H1 (cell line): ENCODE data around the gene ABI2. TPM values are rescaled to one million over a fixed set of nuclear protein-coding genes. Genes with fewer than 3 reads are reported as not detected.

ENCODE experiments used
- CTCF ChIA-PET: fragments of 300-600 bp; sonication (Branson Sonifier 250); formaldehyde crosslinking; loops from one replicate; lab custom pipeline; 2021; ENCODE audit not compliant: partially characterized antibody; lab: Charles Lee
- POLR2A ChIA-PET: fragments of 300-600 bp; sonication (Branson Sonifier 250); formaldehyde crosslinking; loops from one replicate; lab custom pipeline; 2021; ENCODE audit warnings: inconsistent platforms; ENCODE audit not compliant: partially characterized antibody; lab: Charles Lee
- DNase-seq, 2 experiments: peaks; one replicate each; pipeline versions ENCODE4 v3.0.0 to v3.0.0-alpha.2; 2010 to 2022; ENCODE audit warnings: low spot score in 2 of 2, low read depth in 1 of 2, mixed read lengths in 1 of 2
- FAIRE-seq: peaks from 2 replicates; lab custom pipeline; 2011; peaks lifted over from hg19 to GRCh38; lab: Jason Lieb, UNC
- H2AFZ ChIP-seq: 2 replicates; pipeline ENCODE4 v1.8.1; 2012; ENCODE audit warnings: low read length, inconsistent platforms
- H2AK5ac ChIP-seq: 2 replicates; pipeline ENCODE4 v1.6.1; 2013; ENCODE audit warnings: low read depth, low read length
- H2BK120ac ChIP-seq: replicated peaks from 2 replicates; pipeline ENCODE3; 2013; ENCODE audit warnings: low read depth, low read length, inconsistent platforms
- H2BK12ac ChIP-seq: 2 replicates; pipeline ENCODE4 v1.6.1; 2013; ENCODE audit warnings: low read depth, low read length
- H2BK15ac ChIP-seq: 2 replicates; pipeline ENCODE4 v1.6.1; 2013; ENCODE audit warnings: low read length
- H2BK20ac ChIP-seq: 2 replicates; pipeline ENCODE4 v1.6.1; 2013; ENCODE audit warnings: low read length
- H2BK5ac ChIP-seq: 2 replicates; pipeline ENCODE4 v1.6.1; 2013; ENCODE audit warnings: low read depth, low read length
- H3K14ac ChIP-seq: 2 replicates; pipeline ENCODE4 v1.6.1; 2013; ENCODE audit warnings: inconsistent platforms; ENCODE audit not compliant: insufficient read length
- H3K18ac ChIP-seq: 2 replicates; pipeline ENCODE4 v1.6.1; 2013; ENCODE audit warnings: low read length; ENCODE audit errors: extremely low read depth
- H3K23ac ChIP-seq: 2 replicates; pipeline ENCODE4 v1.6.1; 2013; ENCODE audit warnings: inconsistent platforms; ENCODE audit not compliant: insufficient read length
- H3K23me2 ChIP-seq: 2 replicates; pipeline ENCODE4 v1.6.1; 2013; ENCODE audit warnings: low read depth, low read length
- H3K27ac ChIP-seq: 2 replicates; pipeline ENCODE4 v1.6.1; 2011; ENCODE audit warnings: low read depth, low read length, inconsistent platforms
- H3K27me3 ChIP-seq, 4 experiments: replicated peaks in 1 of 4; 1 replicate in 1 of 4; 2 replicates in 3 of 4; pipeline versions ENCODE4 v1.6.1 to v1.8.1; 2011 to 2013; ENCODE audit warnings: low read length in 3 of 4, mild to moderate bottlenecking in 3 of 4, inconsistent platforms in 2 of 4, mixed read lengths in 2 of 4, moderate library complexity in 1 of 4; ENCODE audit not compliant: control insufficient read depth in 3 of 4, insufficient read depth in 3 of 4; ENCODE audit errors: extremely low read depth in 1 of 4
- H3K36me3 ChIP-seq, 4 experiments: 2 replicates each; pipeline versions ENCODE4 v1.6.1 to v1.8.1; 2011 to 2013; ENCODE audit warnings: mild to moderate bottlenecking in 4 of 4, low read length in 3 of 4, moderate library complexity in 2 of 4, control low read depth in 1 of 4, inconsistent platforms in 1 of 4; ENCODE audit not compliant: insufficient read depth in 4 of 4, control insufficient read depth in 2 of 4
- H3K4ac ChIP-seq: replicated peaks from 2 replicates; pipeline ENCODE3; 2013; ENCODE audit warnings: low read length, low read depth, mixed read lengths, inconsistent platforms; ENCODE audit not compliant: insufficient read length
- H3K4me1 ChIP-seq, 4 experiments: replicated peaks in 1 of 4; 1 replicate in 1 of 4; 2 replicates in 3 of 4; pipeline versions ENCODE4 v1.6.1 to v1.8.1; 2011 to 2013; ENCODE audit warnings: low read length in 3 of 4, inconsistent platforms in 2 of 4, mixed read lengths in 1 of 4; ENCODE audit not compliant: insufficient read depth in 4 of 4, control insufficient read depth in 3 of 4
- H3K4me2 ChIP-seq, 2 experiments: 2 replicates each; pipeline versions ENCODE4 v1.6.1 to v1.8.1; 2011 to 2013; ENCODE audit warnings: low read depth in 2 of 2, low read length in 2 of 2, control low read depth in 1 of 2, inconsistent platforms in 1 of 2, mild to moderate bottlenecking in 1 of 2; ENCODE audit not compliant: insufficient read depth in 1 of 2
- H3K4me3 ChIP-seq, 4 experiments: fragments of 200-600, 300-600 bp in 1 of 4; sonication (generic), shearing (Covaris generic), sonication (Bioruptor Twin) in 1 of 4; 2 replicates each; pipeline versions ENCODE4 v1.5.1 to v1.8.1; 2011 to 2016; ENCODE audit warnings: low read length in 4 of 4, low read depth in 3 of 4, control low read depth in 2 of 4, inconsistent platforms in 2 of 4, mild to moderate bottlenecking in 2 of 4, mixed read lengths in 1 of 4, moderate library complexity in 1 of 4; ENCODE audit not compliant: insufficient read depth in 2 of 4; ENCODE audit errors: extremely low read depth in 1 of 4
- H3K56ac ChIP-seq: replicated peaks from 2 replicates; pipeline ENCODE3; 2013; ENCODE audit warnings: low read depth, mild to moderate bottlenecking, mixed read lengths, low read length, inconsistent platforms; ENCODE audit not compliant: insufficient read length
- H3K79me1 ChIP-seq: 2 replicates; pipeline ENCODE4 v1.6.1; 2013; ENCODE audit warnings: low read depth, low read length, control low read depth
- H3K79me2 ChIP-seq, 2 experiments: 2 replicates each; pipeline versions ENCODE4 v1.6.1 to v1.8.1; 2012 to 2013; ENCODE audit warnings: low read length in 2 of 2, mild to moderate bottlenecking in 2 of 2, inconsistent platforms in 1 of 2; ENCODE audit not compliant: insufficient read depth in 2 of 2, control insufficient read depth in 1 of 2
- H3K9ac ChIP-seq, 4 experiments: replicated peaks in 1 of 4; 1 replicate in 1 of 4; 2 replicates in 3 of 4; pipeline versions ENCODE4 v1.6.1 to v1.8.1; 2011 to 2013; ENCODE audit warnings: low read depth in 3 of 4, low read length in 3 of 4, control low read depth in 2 of 4, mild to moderate bottlenecking in 2 of 4, moderate library complexity in 2 of 4, inconsistent platforms in 1 of 4; ENCODE audit errors: extremely low read depth in 1 of 4
- H3K9me3 ChIP-seq, 2 experiments: 2 replicates each; pipeline versions ENCODE4 v1.6.1 to v1.8.1; 2012 to 2013; ENCODE audit warnings: mild to moderate bottlenecking in 2 of 2, moderate library complexity in 2 of 2, control low read depth in 1 of 2, inconsistent platforms in 1 of 2, low read depth in 1 of 2, low read length in 1 of 2, mixed read lengths in 1 of 2; ENCODE audit not compliant: insufficient read depth in 2 of 2
- H4K20me1 ChIP-seq, 2 experiments: replicated peaks in 1 of 2; 2 replicates each; pipeline versions ENCODE3 to v1.8.1; 2011 to 2013; ENCODE audit warnings: inconsistent platforms in 2 of 2, low read length in 2 of 2, mild to moderate bottlenecking in 1 of 2; ENCODE audit not compliant: insufficient read depth in 2 of 2, control insufficient read depth in 1 of 2
- H4K5ac ChIP-seq: 2 replicates; pipeline ENCODE4 v1.6.1; 2013; ENCODE audit warnings: low read length, low read depth, mixed read lengths, inconsistent platforms; ENCODE audit not compliant: insufficient read length
- H4K8ac ChIP-seq: 2 replicates; pipeline ENCODE4 v1.8.0; 2013; ENCODE audit warnings: mild to moderate bottlenecking, moderate library complexity, low read length, inconsistent platforms; ENCODE audit not compliant: insufficient read depth; ENCODE audit errors: extremely low read depth
- H4K91ac ChIP-seq: replicated peaks from 2 replicates; pipeline ENCODE3; 2013; ENCODE audit warnings: low read length, mixed read lengths, inconsistent platforms; ENCODE audit not compliant: insufficient read length
- CTBP2 ChIP-seq: IDR thresholded peaks from 2 replicates; pipeline ENCODE4 v1.7.0; 2011; ENCODE audit warnings: borderline replicate concordance, mild to moderate bottlenecking, moderate library complexity, mixed read lengths, low read length; ENCODE audit not compliant: insufficient read depth, insufficient read length
- EP300 ChIP-seq, 2 experiments: IDR thresholded peaks; 1 replicate in 1 of 2; 2 replicates in 1 of 2; pipeline ENCODE4 v1.6.1; 2011 to 2012; ENCODE audit warnings: low read depth in 2 of 2, low read length in 2 of 2, mild to moderate bottlenecking in 2 of 2, borderline replicate concordance in 1 of 2, inconsistent platforms in 1 of 2, moderate library complexity in 1 of 2
- GTF2F1 ChIP-seq: IDR thresholded peaks from 2 replicates; pipeline ENCODE4 v1.6.1; 2012; ENCODE audit warnings: low read depth, low read length, improper control_type of control experiment, borderline replicate concordance
- PHF8 ChIP-seq: fragments of 200-600 bp; sonication (generic); conservative IDR thresholded peaks from 2 replicates; pipeline ENCODE4 v1.7.1; 2012; ENCODE audit warnings: low read depth, mild to moderate bottlenecking, inconsistent platforms, low read length, moderate library complexity
- TAF1 ChIP-seq: IDR thresholded peaks from 2 replicates; pipeline ENCODE4 v1.6.1; 2011; ENCODE audit warnings: mild to moderate bottlenecking, low read depth, low read length
- WGBS, 2 experiments: shearing (Covaris generic) in 1 of 2; methylation state at CpG; one replicate each; pipeline versions ENCODE4 v1.1.6 to v1.1.7; 2013 to 2015; ENCODE audit warnings: low lambda C conversion rate in 2 of 2, mixed read lengths in 2 of 2, inconsistent platforms in 1 of 2, low coverage in 1 of 2, missing lambda C conversion rate in 1 of 2; ENCODE audit not compliant: insufficient replicate concordance in 2 of 2, insufficient coverage in 1 of 2, insufficient read length in 1 of 2; ENCODE audit errors: extremely low coverage in 1 of 2, missing lambda C conversion rate in 1 of 2; 5-methylcytosine and 5-hydroxymethylcytosine counted together
- polyA plus RNA-seq, 7 experiments: library from polyadenylated mRNA; depleted of rRNA in 3 of 7; stranded (reverse) in 5 of 7; unstranded in 2 of 7; fragments of >200 nt in 5 of 7; fragments of 200-250 nt in 2 of 7; gene quantifications; 1 replicate in 5 of 7; 2 replicates in 1 of 7; 4 replicates in 1 of 7; pipeline versions ENCODE4 v1.2.1 to v1.2.3, GENCODE V29; 2011 to 2013; ENCODE audit warnings: missing spikeins in 2 of 7, mixed read lengths in 2 of 7
- total RNA-seq: library from RNA; stranded (reverse); fragmentation: NEBNext Ultra II Directional; extraction: Animal tissue kit (Norgen Biotek cat#: 25700); gene quantifications from 2 replicates; pipeline ENCODE4 v1.2.1, GENCODE V29; 2021

ABI2 gene
- total and polyA plus RNA-seq, 2 of the 8 experiments (the other 6 are each of a cell fraction or from before 2014, with no cell fraction given), result 62.3 to 118 TPM

DNA sequence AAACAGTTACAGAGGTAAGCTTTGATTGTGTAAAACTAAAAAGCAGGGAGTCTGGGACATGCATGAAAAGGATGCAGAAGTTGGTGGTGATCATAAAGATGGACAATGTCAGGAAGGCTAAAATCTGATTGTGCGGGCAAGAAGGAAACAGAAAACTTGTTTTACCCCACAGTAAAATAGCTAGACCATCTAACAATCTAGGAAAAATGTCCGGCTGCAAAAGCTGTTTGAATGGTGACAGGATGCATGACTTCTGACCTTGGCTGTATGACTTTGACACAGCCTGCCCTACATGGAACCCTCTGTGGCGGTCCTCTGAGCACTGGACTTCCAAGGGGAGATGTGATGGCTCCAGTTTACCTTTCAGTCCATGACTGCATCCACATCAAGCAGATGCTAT is 113.3 kb downstream of the ABI2 start:
- Histone ChIP-seq H3K4me1 (no peaks in the 10 kb centered on the region; a peak in 1 of 7 replicates), H2AK5ac (no peak overlapping the region), H3K9me3 (no peaks in the 10 kb centered on the region), H3K14ac (no peak overlapping the region), H3K23ac (no peak overlapping the region), H2BK15ac (no peak overlapping the region), H2BK5ac (no peak overlapping the region), H3K9ac (no peak overlapping the region), H3K27ac (no peak overlapping the region), H4K20me1 (peaks cover 0 to 8% of the 10 kb centered on the region in 2 experiments), H4K8ac (no peak overlapping the region; the same call in 1 of the 2 replicates), H2BK120ac (no peak overlapping the region), H3K36me3 (peaks cover 3 to 30% (median 13%) of the 10 kb centered on the region in 4 experiments; a peak in 7 of 8 replicates), H2BK12ac (no peak overlapping the region), H3K18ac (no peak overlapping the region), H3K56ac (no peak overlapping the region), H3K79me2 (no peaks in the 10 kb centered on the region), H3K23me2 (no peaks in the 10 kb centered on the region), H4K91ac (no peak overlapping the region), H3K27me3 (no peaks in the 10 kb centered on the region), H4K5ac (no peak overlapping the region), H3K4me3 (no peak overlapping the region), H2AFZ (no peak overlapping the region), H2BK20ac (no peak overlapping the region), H3K4me2 (no peak overlapping the region), H3K4ac (no peak overlapping the region), H3K79me1 (no peaks in the 10 kb centered on the region)
- WGBS, 2 experiments, result 84% methylated on average over 3 of the region's 3 CpGs; no CpG with 5 or more reads in 1 of the 2 experiments
- POLR2A ChIA-PET, result no interaction called here
- FAIRE-seq (no peak), DNase-seq (no peak)
- CTCF ChIA-PET, result interaction anchor here (0.7 to 1.1 kb wide), 3 partner anchors 13 to 46 kb away, joined by 3 to 4 read pairs (median 3); no protein-coding TSS in a partner anchor
- no peak for TF ChIP-seq GTF2F1
- no peak for TF ChIP-seq EP300 (IDR thresholded peaks at IDR 0.05; ENCODE audit: borderline replicate concordance in 1 of 2, low read depth in 2 of 2, low read length in 2 of 2)
- TF ChIP-seq TAF1, result no peak
- no peak for TF ChIP-seq CTBP2
- no peak for TF ChIP-seq PHF8
